HG03565 (cell line): ENCODE measurements around the gene IFI30.
"Not testable (repeated sequence)": the region's sequence is repeated elsewhere in the genome, so short reads cannot be mapped to it uniquely, and the experiment has no call there.

Experiments used
- ATAC-seq: cut with Tn5 transposase; IDR thresholded peaks from one replicate; pipeline ENCODE4 v1.9.1; 2021; ENCODE audit warnings: mild to moderate bottlenecking, moderate library complexity; ENCODE audit not compliant: unreplicated experiment

The IFI30 gene

DNA sequence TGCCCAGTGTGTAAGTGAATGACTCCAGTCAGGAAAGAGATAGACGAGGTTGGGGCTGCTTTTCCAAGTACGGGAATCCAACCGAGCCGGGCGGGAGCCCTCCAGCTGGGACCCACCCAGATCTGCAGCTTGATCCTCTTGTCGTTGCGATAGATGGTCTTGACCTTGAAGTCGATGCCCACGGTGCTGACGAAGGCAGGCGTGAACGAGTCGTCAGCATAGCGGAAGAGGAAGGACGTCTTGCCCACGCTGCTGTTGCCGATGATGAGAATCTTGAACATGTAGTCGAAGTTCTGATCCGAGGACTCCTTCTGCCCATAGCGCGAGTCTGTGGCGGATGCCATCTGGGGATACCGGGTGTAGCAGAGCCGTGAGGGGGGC lies 28.8 kb downstream of the IFI30 start:
- ATAC-seq: no peak

- no peak for ATAC-seq
Measured at GRCh38 chr19:18202778-18203407, 29.3 kb downstream of the IFI30 start.

DNA sequence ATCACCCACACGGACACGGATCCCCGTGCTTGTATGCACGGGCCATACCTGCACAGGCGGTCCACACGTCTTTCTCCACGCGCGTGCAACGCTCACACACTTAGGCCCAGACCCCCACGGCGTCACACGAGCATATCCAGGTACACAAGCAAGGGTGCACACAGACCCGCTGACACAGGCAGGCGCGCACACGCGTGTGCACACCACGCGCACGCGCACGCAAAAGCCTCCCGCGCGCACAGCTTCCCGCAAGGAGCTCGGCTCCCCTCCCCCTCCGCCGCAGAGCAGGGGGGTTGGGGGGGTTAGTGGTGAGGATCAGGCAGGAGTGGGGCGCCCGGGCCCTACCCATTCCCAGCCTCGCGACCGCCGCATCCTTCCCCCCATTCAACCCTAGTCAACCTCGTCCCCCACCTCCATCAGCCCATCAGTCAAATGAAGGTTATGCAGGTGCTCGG lies 29.8 kb downstream of the IFI30 start:
- no peak for ATAC-seq

GRCh38 chr19:18203863-18204393 lies 30.3 kb downstream of the IFI30 start, which contains the start of gene RAB3A:
Gene RAB3A, minus strand, starts transcription at chr19:18204042. Its CDS starts 1,302 bp downstream, at chr19:18202740.
- peak; percentile 89 for ATAC-seq

DNA sequence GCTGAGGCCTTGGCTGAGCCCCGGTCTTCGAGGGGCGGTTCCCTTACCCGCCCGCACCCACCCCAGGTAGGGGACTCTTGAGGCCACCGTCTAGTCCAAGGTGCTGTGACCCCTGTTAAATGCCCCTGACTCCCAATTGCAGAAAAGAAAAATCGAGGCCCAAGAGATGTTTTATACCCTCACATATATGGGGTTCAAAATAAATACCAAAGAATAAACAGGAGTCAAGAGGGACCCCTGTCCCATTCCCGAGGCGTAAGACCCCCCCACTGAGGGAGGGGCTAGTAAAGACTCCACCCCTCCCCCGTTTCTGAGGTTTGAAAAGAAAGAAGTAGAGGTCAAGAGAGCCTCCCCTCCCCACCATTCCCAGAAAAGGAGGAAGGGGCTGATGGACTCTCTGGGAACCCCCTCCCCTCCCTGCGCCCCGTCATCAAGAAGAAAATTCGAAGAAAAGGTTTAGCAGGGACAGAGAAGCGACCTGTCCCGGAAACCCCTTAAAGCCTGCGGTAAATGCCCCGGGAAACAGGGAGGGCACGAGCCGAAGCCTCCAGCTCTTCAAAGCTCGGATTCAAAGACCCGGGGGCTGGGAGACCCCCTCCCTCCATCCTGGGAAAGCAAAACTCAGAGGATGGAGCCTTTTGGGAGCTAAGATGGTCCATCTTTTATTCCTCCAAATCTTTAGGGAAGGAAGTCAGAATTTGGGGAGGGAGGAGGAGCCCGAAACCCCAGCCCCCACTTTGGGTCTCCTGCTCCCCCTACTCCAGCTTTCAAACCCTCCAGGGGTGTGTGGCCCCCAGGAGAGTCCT lies 31.0 kb downstream of the IFI30 start:
- no peak for ATAC-seq

- ATAC-seq: no peak
Measured at GRCh38 chr19:18205200-18205892, 31.7 kb downstream of the IFI30 start.

- ATAC-seq: no peak
Measured at GRCh38 chr19:18206018-18206417, 32.4 kb downstream of the IFI30 start.

DNA sequence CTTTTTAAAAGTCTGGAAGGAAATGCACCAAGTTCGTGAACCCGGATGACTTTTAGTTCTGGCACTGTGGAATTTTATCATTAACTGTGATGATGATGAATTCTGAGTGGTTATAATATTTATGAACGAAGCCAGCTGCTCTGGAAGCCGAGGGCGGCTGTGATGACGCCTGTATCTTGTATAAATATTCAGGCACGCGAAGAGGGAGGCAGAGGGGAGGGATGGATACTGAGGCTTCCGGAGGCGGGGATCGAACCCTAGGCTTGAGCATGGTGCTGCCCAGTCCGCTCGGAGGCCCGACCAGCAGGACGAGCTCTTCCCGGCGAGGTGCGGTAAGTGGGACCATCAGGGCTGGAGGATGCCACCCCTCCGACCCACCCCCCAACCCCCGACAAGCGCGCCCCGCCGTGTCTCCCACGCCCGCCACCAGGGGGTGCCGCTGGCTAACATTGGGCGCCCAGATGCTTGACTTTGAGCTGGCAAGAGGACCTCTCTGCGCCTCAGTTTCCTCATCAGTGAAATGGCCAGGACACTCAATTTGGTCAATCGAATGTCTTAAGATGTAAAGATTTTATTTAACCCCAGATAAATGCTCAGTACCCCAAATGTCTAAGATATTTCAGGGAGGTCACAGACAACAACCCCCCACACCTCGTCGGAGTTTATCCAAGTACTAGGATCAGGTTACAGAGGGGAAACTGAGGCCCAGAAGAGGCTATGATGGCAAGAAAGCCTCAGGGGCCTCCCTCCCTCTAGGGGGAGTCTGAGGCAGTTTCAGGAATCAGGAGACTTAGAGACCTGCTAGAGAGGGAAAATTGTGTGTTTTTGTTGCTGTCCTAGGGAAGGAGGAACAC lies 34.7 kb downstream of the IFI30 start:
- ATAC-seq: no peak

DNA sequence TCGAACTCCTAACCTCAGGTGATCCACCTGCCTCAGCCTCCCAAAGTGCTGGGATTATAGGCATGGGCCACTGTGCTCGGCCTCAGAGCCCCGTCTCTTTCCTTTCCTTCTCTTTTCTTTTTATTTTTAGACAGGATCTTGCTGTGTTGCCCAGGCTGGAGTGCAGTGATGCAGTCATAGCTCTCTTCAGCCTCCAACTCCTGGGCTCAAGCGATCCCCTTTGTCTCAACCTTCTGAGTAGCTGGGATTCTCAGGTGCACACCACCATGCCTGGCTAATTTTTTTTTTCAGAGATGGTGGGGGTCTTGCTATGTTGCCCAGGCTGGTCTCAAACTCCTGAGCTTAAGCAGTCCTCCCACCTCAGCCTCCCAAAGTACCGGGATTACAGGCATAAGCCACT lies 36.3 kb downstream of the IFI30 start:
- not testable (repeated sequence) for ATAC-seq

DNA sequence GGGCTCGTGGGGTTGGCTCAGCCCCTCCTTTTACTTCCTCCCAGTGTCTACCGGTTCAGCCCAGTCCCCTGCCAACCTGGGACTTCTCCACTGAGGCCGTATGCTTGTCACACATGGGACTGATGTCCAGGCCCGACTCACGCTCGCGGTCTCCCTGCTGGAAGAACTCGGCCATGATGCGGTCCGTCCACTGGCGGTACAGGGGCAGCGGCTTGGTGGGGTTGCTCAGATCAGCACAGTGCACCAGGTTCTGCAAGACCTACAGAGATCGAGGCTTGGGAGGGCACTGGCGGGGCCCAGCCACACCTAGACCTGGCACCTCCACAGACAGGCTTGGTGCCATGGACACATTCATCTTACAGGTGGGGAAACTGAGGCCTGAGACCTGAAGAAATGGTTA lies 38.1 kb downstream of the IFI30 start:
- no peak for ATAC-seq

GRCh38 chr19:18214779-18215433 lies 41.3 kb downstream of the IFI30 start:
- ATAC-seq: no peak

- ATAC-seq: no peak
Measured at GRCh38 chr19:18216789-18217188, 43.2 kb downstream of the IFI30 start.

DNA sequence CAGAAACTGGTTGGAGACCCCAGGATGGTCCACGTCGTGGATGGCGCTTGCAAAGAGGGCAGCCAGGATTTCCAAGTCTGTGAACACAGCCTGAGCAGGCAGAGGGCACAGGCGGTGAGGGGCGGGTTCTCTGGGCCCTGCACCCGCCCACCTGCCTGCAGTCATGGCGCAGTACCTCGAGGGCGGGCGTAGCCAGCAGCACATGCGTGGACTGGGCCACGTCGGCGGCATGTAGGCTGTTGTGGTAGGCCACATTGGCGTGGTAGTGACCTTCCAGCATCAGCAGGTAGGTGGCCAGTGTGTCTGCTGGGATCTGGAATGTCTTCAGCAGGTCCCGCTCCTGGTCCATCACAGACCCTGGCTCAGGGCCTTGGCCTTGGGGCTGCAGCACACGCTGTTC lies 44.5 kb downstream of the IFI30 start:
- ATAC-seq: no peak

DNA sequence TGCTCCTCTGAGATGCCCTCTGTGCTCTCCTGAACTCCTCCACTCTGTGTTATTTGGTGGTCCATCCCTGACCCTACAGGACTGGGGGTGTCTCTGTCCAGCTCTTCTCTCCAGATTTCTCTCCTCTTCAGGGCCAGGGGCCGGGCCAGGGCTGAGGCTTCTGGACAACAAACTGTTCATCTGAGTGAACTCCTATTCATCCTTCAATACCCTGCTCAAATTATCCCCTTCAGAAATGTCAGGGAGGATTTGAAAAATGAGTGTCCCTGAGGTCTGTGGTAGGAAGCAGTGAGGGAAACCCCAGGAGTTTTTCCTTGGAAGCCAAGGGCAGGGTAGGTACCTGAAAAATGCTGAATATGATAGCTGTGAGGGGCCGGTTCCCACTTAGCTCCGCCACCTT lies 45.0 kb downstream of the IFI30 start:
- no peak for ATAC-seq

DNA sequence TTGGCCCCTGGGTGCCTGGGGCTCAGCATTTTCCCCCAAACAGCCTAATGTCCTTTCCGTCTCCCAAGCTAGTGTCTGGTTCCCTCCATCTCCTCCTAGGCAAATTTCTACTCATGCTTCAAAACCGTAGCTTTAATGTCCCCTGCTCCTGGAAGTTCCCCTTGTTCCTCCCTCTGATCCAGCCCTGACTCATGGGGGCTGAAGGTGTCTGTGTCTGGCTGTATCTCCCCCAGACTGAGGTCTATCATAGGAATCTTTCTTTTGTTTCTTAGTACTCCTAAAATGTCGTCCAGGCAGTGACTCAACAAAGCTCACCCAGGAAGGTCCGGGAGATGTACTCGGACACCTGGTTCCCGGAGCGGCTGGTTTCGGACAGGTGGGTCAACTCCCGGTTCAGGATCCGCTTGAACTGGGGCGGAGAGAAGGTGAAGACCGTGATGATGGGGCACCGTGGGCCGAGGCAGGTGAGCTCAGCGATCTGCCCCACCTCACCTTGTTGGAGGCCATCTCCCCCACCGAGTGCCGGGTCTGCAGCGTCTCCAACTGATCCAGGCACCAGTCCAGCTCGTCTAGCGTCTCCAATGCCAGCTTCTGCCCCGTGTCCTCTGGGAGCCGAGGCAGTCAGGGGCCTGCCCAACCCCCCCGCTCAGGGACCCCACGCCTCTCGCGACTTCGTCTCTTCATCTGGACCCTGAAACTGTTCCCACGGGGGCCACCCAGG lies 46.5 kb downstream of the IFI30 start:
- ATAC-seq: no peak

- no peak for ATAC-seq
Measured at GRCh38 chr19:18220632-18221275, 47.1 kb downstream of the IFI30 start.

DNA sequence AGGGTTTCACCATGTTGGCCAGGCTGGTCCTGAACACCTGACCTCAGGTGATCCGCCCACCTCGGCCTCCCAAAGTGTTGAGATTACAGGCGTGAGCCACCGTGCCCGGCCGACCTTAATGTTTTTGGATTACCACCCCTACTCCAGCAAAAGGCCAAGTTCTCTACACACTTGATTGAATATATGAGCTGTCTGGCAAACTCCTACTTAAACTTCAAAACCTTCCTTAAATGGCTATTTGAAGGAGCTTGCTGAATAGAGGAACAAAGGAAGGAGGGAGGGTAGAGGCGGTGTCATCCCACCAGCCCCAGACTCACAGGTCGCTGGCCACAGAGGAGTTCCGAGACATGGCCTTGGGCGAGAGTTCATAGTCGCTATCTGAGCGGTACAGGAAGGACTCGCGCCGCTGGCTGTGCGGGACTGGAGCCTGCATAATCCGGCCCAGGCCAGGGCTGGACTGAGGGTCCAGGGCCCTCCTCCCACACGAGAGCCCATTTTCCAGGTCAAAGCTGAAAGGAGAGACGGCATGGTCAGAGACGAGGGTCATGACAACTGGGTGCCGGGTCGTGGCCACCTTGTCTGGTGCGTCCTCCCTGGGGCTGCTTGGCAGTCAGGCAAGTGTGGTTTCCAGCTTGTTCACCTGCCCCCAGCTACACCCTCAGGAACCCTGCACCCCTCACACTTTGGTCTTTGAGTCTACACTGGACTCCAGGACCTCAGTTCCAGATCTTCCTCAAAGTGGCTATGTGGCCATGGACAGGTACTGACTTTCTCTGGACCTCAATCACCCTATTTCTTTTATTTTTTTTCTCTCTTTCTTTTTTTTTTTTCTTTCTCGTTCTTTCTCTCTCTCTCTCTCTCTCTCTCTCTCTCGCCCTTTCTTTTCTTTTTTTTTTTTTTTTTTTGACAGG lies 48.5 kb downstream of the IFI30 start:
- ATAC-seq: no peak
